ENCODE data around the gene SLC6A17. TPM values are rescaled to one million over a fixed set of nuclear protein-coding genes. Genes with fewer than 3 reads are reported as not detected.
A peak's percentile ranks its signal among the peaks of the same experiment; 100 is the strongest.

SLC6A17 gene
- total RNA-seq, 1 donor from 2014 or later = 46.1 TPM

DNA sequence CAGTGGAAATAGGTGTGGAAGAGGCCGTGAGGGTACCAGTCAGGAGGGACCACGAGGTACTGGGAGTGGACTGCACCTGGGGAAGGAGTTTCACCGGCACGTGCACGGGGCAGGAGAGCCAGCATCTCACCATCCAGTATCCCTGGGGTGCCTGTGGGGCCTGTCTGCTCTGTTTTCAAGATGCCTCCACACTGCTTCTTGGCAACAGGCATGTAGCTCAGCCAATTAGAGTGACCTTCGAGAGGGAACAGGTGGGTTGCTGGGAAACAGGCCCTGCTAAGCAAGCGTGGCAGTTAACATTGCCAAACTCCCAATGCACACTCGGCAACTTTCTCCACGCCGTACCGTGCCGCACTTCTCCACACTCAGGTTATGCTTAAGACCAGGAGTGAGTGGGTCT, 77.5 kb downstream of the SLC6A17 start:
- TF ChIP-seq, protein P1, sequence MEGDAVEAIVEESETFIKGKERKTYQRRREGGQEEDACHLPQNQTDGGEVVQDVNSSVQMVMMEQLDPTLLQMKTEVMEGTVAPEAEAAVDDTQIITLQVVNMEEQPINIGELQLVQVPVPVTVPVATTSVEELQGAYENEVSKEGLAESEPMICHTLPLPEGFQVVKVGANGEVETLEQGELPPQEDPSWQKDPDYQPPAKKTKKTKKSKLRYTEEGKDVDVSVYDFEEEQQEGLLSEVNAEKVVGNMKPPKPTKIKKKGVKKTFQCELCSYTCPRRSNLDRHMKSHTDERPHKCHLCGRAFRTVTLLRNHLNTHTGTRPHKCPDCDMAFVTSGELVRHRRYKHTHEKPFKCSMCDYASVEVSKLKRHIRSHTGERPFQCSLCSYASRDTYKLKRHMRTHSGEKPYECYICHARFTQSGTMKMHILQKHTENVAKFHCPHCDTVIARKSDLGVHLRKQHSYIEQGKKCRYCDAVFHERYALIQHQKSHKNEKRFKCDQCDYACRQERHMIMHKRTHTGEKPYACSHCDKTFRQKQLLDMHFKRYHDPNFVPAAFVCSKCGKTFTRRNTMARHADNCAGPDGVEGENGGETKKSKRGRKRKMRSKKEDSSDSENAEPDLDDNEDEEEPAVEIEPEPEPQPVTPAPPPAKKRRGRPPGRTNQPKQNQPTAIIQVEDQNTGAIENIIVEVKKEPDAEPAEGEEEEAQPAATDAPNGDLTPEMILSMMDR (IDR thresholded peaks at IDR 0.05; ENCODE audit: unreplicated experiment) = no peak
- peaks cover 8% of the 10 kb centered on the region for H3K27me3 Mint-ChIP-seq (ENCODE audit: unreplicated experiment)
- H3K9me3 Mint-ChIP-seq (ENCODE audit: unreplicated experiment) = no peaks in the 10 kb centered on the region
- no peak overlapping the region for H3K4me3 Mint-ChIP-seq (ENCODE audit: unreplicated experiment)
- H3K27ac Mint-ChIP-seq (ENCODE audit: unreplicated experiment) = no peak overlapping the region
- H3K36me3 Mint-ChIP-seq (ENCODE audit: low read depth, unreplicated experiment) = peaks cover 35% of the 10 kb centered on the region
- DNase-seq (ENCODE audit: low spot score) = no peak
- no peaks in the 10 kb centered on the region for H3K4me1 Mint-ChIP-seq (ENCODE audit: unreplicated experiment)

DNA sequence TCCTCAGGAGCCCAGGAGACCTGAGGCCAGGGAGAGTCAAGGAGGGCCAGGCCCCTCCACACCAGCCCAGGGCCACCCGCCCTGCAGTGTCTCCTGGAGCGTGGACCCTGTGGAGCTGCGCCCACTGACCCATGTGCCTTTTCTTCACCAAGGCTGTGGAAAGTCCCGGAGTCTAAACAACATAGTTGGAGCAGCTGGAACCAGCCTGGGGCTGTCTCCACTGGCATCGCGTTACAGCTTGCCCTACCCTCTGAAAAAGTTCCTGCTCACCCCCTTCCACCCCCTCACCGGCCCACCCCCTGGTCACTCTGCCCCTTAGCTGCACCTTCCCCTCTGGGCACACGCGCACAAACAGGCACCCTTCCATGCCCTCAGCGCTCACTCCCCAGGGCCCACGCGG, 78.1 kb downstream of the SLC6A17 start:
- TF ChIP-seq, protein P1 (IDR thresholded peaks at IDR 0.05; ENCODE audit: unreplicated experiment) = no peak
- H3K27me3 Mint-ChIP-seq (ENCODE audit: unreplicated experiment) = peaks cover 8% of the 10 kb centered on the region
- no peak overlapping the region for H3K4me3 Mint-ChIP-seq (ENCODE audit: unreplicated experiment)
- no peaks in the 10 kb centered on the region for H3K4me1 Mint-ChIP-seq (ENCODE audit: unreplicated experiment)
- DNase-seq (ENCODE audit: low spot score) = no peak
- no peaks in the 10 kb centered on the region for H3K9me3 Mint-ChIP-seq (ENCODE audit: unreplicated experiment)
- H3K27ac Mint-ChIP-seq (ENCODE audit: unreplicated experiment) = no peak overlapping the region
- peaks cover 34% of the 10 kb centered on the region for H3K36me3 Mint-ChIP-seq (ENCODE audit: low read depth, unreplicated experiment)

DNA sequence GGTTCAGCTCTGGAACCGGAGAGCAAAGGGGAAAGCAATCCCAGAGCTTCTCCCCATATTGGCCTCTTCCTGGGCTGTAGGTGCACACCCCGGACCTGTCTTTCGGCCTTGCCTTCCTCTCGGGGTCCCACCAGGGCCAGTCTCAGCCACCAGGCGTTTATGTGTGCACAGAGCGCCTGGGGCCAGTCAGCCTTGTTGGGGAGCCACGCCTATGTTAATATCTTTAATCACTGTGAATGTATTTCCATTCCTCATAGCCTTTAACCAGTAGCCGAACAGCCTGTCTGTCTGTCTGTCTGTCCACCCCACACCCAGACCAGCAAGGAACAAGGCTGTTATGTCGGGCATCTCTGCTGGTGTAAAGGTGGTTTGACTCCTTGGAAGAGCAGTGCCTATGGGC, 78.6 kb downstream of the SLC6A17 start:
- Mint-ChIP-seq H3K9me3 (ENCODE audit: unreplicated experiment) (no peaks in the 10 kb centered on the region), H3K36me3 (ENCODE audit: low read depth, unreplicated experiment) (peaks cover 36% of the 10 kb centered on the region)

DNA sequence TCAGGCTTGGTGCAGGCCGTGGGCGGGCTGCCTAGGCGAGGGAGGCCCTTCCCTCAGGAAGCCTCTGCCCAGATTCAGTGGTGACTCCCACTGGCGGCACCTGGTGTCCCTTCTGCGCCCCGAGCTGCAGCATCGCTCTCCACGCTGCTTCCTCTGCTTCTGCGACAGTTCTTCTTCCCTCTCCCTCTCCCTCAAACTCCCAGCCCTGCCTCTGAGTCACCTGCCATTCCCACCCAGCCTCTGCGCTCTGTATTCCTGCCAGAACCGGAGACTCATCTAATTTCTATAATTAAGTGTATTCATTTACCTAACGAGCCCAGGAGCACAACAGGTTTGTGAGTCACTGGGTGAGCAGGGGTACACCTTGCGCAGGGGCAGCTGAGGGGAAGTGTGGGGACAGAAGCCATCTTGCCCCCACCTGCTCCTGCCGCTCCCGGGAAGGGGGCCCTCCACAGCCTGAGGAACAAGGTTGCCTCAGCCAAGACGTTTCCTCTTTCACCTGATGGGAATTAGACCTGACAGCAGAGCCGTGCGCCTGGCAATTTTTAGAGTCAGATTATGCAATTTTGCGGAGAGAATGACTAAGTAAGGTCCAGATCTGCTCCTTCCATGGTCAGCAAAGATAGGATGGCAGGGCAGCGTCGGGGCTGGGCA, 79.2 kb downstream of the SLC6A17 start:
- no peaks in the 10 kb centered on the region for H3K9me3 Mint-ChIP-seq (ENCODE audit: unreplicated experiment)
- peak overlapping the region; percentile 53 for H3K4me3 Mint-ChIP-seq (ENCODE audit: unreplicated experiment)
- TF ChIP-seq, protein P1 (IDR thresholded peaks at IDR 0.05; ENCODE audit: unreplicated experiment) = no peak
- peaks cover 34% of the 10 kb centered on the region for H3K36me3 Mint-ChIP-seq (ENCODE audit: low read depth, unreplicated experiment)
- peaks cover 6% of the 10 kb centered on the region for H3K27me3 Mint-ChIP-seq (ENCODE audit: unreplicated experiment)
- H3K27ac Mint-ChIP-seq (ENCODE audit: unreplicated experiment) = no peak overlapping the region
- DNase-seq (ENCODE audit: low spot score) = no peak
- no peaks in the 10 kb centered on the region for H3K4me1 Mint-ChIP-seq (ENCODE audit: unreplicated experiment)

More for the DNA sequence above, 78.6 kb downstream of the SLC6A17 start:
- Mint-ChIP-seq H3K4me3 (ENCODE audit: unreplicated experiment) (no peak overlapping the region), H3K27me3 (ENCODE audit: unreplicated experiment) (peaks cover 8% of the 10 kb centered on the region), H3K27ac (ENCODE audit: unreplicated experiment) (no peak overlapping the region), H3K4me1 (ENCODE audit: unreplicated experiment) (no peaks in the 10 kb centered on the region)
- TF ChIP-seq, protein P1 (IDR thresholded peaks at IDR 0.05; ENCODE audit: unreplicated experiment) = no peak
- no peak for DNase-seq (ENCODE audit: low spot score)

DNA sequence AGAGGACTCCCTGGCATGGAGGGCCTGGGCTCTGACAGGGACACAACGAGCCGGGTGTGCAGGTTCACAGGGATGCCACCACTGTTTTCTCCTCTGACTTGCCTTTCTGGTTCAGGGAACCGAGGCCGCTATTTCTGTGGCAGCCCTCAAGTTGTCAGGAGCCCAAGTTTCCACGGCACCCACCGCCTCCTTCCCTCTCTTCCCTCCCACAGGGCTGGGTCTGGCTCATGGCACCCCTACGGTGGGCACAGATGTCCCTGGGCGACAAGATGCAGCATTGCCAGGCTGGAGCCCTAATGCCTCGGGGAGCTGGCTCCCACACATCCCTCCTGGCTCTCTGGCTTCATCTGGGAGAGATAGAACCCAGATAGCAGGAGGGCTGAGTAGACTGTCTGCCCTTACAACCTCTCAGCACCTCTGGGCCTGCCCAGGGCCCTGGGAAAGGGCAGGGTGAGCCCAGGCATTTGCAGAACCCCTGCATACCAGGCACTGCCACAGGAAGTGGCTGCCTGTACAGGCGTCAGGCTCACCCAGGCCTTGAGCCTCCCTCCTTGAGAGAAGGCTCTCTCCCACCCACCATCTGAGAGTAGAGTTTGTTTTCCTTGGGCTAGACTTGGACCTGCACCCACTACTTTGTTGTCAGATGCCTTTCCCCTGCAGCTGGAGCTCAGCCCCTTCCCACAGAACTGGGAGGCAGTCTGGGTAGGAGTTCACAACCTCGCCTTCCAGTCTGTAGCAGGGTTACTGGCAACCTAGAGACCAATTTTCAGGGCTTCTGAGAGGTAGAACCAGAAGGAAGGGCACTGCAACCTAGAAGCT, 80.3 kb downstream of the SLC6A17 start:
- TF ChIP-seq, protein P1 (IDR thresholded peaks at IDR 0.05; ENCODE audit: unreplicated experiment) = no peak
- no peaks in the 10 kb centered on the region for H3K9me3 Mint-ChIP-seq (ENCODE audit: unreplicated experiment)
- H3K4me3 Mint-ChIP-seq (ENCODE audit: unreplicated experiment) = no peak overlapping the region
- peaks cover 10% of the 10 kb centered on the region for H3K4me1 Mint-ChIP-seq (ENCODE audit: unreplicated experiment)
- DNase-seq (ENCODE audit: low spot score) = no peak
- H3K27me3 Mint-ChIP-seq (ENCODE audit: unreplicated experiment) = peaks cover 10% of the 10 kb centered on the region
- H3K36me3 Mint-ChIP-seq (ENCODE audit: low read depth, unreplicated experiment) = peaks cover 42% of the 10 kb centered on the region
- no peak overlapping the region for H3K27ac Mint-ChIP-seq (ENCODE audit: unreplicated experiment)

Data from endothelial cell (in vitro differentiated cells).